ENCODE measurements around the gene WDFY3. TPM values are rescaled to one million over a fixed set of nuclear protein-coding genes. Genes with fewer than 3 reads are reported as not detected.

WDFY3 gene
- total RNA-seq, 2 experiments from 2014 or later: 0.09 to 0.38 TPM

DNA sequence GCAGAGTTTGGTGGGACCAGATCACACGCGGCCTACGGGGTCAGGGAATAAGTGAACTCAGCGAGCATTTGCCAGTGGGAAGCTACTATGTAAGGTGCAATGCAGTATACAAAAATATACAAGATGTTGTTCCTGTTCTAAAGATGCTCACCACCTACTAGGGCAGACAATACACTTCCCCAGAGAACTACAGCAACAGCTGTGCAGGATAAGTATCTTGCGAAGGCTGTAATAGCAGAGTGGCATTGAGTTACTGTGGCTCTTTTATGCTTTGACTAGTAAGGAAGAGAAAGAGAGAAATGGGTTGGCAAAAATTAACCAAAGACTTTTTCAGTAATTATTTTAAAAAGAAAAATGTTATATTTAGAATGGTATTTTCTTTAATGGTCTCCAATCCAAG is 322.4 kb downstream of the WDFY3 start:
- Mint-ChIP-seq H3K36me3 (ENCODE audit: low read depth) (no peaks in the 10 kb centered on the region), H3K9me3 (no peaks in the 10 kb centered on the region), H3K4me3 (no peak overlapping the region), H3K4me1 (ENCODE audit: low read depth) (no peaks in the 10 kb centered on the region), H3K27me3 (no peaks in the 10 kb centered on the region), H3K27ac (no peak overlapping the region)
- ChIA-PET CTCF (no interaction called here), POLR2A (no interaction called here)
- ATAC-seq: no peak
- TF ChIP-seq, protein P1, sequence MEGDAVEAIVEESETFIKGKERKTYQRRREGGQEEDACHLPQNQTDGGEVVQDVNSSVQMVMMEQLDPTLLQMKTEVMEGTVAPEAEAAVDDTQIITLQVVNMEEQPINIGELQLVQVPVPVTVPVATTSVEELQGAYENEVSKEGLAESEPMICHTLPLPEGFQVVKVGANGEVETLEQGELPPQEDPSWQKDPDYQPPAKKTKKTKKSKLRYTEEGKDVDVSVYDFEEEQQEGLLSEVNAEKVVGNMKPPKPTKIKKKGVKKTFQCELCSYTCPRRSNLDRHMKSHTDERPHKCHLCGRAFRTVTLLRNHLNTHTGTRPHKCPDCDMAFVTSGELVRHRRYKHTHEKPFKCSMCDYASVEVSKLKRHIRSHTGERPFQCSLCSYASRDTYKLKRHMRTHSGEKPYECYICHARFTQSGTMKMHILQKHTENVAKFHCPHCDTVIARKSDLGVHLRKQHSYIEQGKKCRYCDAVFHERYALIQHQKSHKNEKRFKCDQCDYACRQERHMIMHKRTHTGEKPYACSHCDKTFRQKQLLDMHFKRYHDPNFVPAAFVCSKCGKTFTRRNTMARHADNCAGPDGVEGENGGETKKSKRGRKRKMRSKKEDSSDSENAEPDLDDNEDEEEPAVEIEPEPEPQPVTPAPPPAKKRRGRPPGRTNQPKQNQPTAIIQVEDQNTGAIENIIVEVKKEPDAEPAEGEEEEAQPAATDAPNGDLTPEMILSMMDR (IDR thresholded peaks at IDR 0.05): no peak
- intact Hi-C loops (cut with micrococcal nuclease): no loop called here
- DNase-seq: no peak

DNA sequence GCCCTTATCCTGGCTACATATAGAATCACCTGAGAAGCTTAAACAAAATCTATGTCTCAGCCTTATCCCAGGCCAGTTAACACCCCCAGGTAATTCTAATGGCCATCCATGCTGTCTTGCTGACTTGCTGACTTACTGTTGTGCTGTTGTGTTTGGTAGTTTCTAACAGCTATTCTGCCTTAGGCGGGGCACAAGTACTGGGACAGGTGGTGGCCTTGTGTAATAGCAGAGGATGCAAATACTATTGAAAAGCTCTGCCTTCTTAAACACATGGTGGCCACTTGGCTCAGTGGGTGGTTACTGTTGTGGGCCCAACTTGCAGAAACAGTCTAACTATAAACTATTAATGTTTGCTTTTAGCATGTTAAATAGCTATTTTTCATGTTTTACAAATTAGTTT is 327.3 kb downstream of the WDFY3 start:
- H3K9me3 Mint-ChIP-seq: no peaks in the 10 kb centered on the region
- intact Hi-C loops (cut with micrococcal nuclease): no loop called here
- H3K27ac Mint-ChIP-seq: no peak overlapping the region
- H3K36me3 Mint-ChIP-seq (ENCODE audit: low read depth): no peaks in the 10 kb centered on the region
- ATAC-seq: no peak
- no peak for DNase-seq
- peaks cover 1% of the 10 kb centered on the region for H3K27me3 Mint-ChIP-seq
- TF ChIP-seq, protein P1 (IDR thresholded peaks at IDR 0.05): no peak
- H3K4me3 Mint-ChIP-seq: no peak overlapping the region
- ChIA-PET CTCF (no interaction called here), POLR2A (interaction anchor here (0.6 kb wide), 1 partner anchor 46 kb away, joined by 3 read pairs; no protein-coding TSS in a partner anchor)
- H3K4me1 Mint-ChIP-seq (ENCODE audit: low read depth): no peaks in the 10 kb centered on the region

DNA sequence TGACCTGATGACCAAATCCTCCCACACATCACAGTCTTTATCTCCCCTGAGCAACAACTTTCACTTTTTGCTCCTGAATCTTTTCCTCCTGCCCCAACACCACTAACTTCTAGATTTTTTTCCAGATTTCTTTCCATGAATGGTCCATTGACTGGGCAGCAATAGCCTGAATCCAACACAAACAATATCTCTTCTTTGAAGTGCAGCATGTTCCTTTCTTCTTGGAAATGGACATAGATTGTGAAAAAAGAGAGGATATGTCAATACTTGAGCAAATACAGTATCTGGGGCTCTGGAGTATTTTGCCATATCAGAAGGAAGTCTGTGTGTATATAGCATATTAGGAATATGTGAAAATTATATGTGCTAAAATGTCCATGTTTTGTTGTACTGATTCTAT is 328.4 kb downstream of the WDFY3 start:
- intact Hi-C loops (cut with micrococcal nuclease): no loop called here
- H3K27me3 Mint-ChIP-seq: peaks cover 1% of the 10 kb centered on the region
- ATAC-seq (no peak), DNase-seq (no peak)
- H3K36me3 Mint-ChIP-seq (ENCODE audit: low read depth): no peaks in the 10 kb centered on the region
- ChIA-PET POLR2A (interaction anchor here (0.6 kb wide), 1 partner anchor 99 kb away, joined by 5 read pairs; no protein-coding TSS in a partner anchor), CTCF (no interaction called here)
- H3K27ac Mint-ChIP-seq: no peak overlapping the region
- no peak overlapping the region for H3K4me3 Mint-ChIP-seq
- TF ChIP-seq, protein P1 (IDR thresholded peaks at IDR 0.05): no peak
- no peaks in the 10 kb centered on the region for H3K4me1 Mint-ChIP-seq (ENCODE audit: low read depth)
- no peaks in the 10 kb centered on the region for H3K9me3 Mint-ChIP-seq

GRCh38 chr4:84634961-84635360 is 331.5 kb downstream of the WDFY3 start:
- H3K4me1 Mint-ChIP-seq (ENCODE audit: low read depth): no peaks in the 10 kb centered on the region
- intact Hi-C loops (cut with micrococcal nuclease): no loop called here
- ChIA-PET POLR2A (no interaction called here), CTCF (no interaction called here)
- DNase-seq (no peak), ATAC-seq (no peak)
- TF ChIP-seq, protein P1 (IDR thresholded peaks at IDR 0.05): no peak
- no peaks in the 10 kb centered on the region for H3K9me3 Mint-ChIP-seq
- no peaks in the 10 kb centered on the region for H3K36me3 Mint-ChIP-seq (ENCODE audit: low read depth)
- H3K27ac Mint-ChIP-seq: no peak overlapping the region
- H3K4me3 Mint-ChIP-seq: no peak overlapping the region
- H3K27me3 Mint-ChIP-seq: peaks cover 1% of the 10 kb centered on the region

DNA sequence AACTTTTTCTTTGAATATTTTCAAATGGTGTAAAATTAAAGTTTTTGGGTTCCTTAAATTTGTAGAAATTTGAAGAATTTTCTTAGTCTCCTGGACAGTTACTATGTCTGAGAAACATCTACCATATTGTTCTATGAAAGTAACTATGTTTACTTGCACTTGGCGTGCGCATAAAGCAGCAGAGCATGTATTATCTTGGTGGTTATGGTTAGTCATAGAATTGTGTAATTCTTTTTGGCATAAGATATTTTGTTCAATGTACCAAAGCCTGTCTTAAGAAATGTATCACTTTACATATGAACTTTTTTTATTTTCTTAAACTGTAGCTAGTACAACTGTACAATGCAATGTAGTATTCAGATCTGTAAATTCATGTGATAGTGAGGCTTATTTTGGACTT is 334.4 kb downstream of the WDFY3 start:
- TF ChIP-seq, protein P1 (IDR thresholded peaks at IDR 0.05): no peak
- Mint-ChIP-seq H3K36me3 (ENCODE audit: low read depth) (no peaks in the 10 kb centered on the region), H3K4me1 (ENCODE audit: low read depth) (no peaks in the 10 kb centered on the region), H3K4me3 (no peak overlapping the region), H3K9me3 (no peaks in the 10 kb centered on the region), H3K27me3 (peaks cover 1% of the 10 kb centered on the region), H3K27ac (no peak overlapping the region)
- DNase-seq (no peak), ATAC-seq (no peak)
- CTCF ChIA-PET: no interaction called here
- intact Hi-C loops (cut with micrococcal nuclease): no loop called here
- POLR2A ChIA-PET: no interaction called here
